Cardiac muscle cell (in vitro differentiated cells and primary cell): ENCODE measurements around the gene ZW10. TPM values are rescaled to one million over a fixed set of nuclear protein-coding genes. Genes with fewer than 3 reads are reported as not detected.
"Not testable (repeated sequence)": the region's sequence is repeated elsewhere in the genome, so short reads cannot be mapped to it uniquely, and the experiment has no call there.

ENCODE experiments used
- DNase-seq, 2 donors: peaks; one replicate each; pipeline versions ENCODE4 v3.0.0 to v3.0.0-alpha.2; 2010 to 2017; ENCODE audit warnings: low read depth in 1 of 2, low spot score in 1 of 2
- H3K27ac ChIP-seq: fragments of 200-600 bp; sonication (generic); 2 replicates; pipeline ENCODE4 v1.5.1; 2016
- H3K27me3 ChIP-seq: fragments of 200-600 bp; sonication (generic); 2 replicates; pipeline ENCODE4 v1.6.0; 2016; ENCODE audit warnings: control low read depth
- H3K36me3 ChIP-seq: fragments of 200-600 bp; sonication (generic); 2 replicates; pipeline ENCODE4 v1.5.1; 2016; ENCODE audit warnings: control low read depth
- H3K4me1 ChIP-seq: fragments of 200-600 bp; sonication (generic); 2 replicates; pipeline ENCODE4 v1.8.1; 2017; ENCODE audit warnings: low read depth, mild to moderate bottlenecking, mixed run types
- H3K4me3 ChIP-seq: fragments of 200-600 bp; sonication (generic); 2 replicates; pipeline ENCODE4 v1.5.1; 2016; ENCODE audit warnings: mild to moderate bottlenecking
- H3K9me3 ChIP-seq: fragments of 200-600 bp; sonication (generic); 2 replicates; pipeline ENCODE4 v1.5.1; 2017; ENCODE audit warnings: low read depth, mild to moderate bottlenecking, control low read depth
- polyA plus RNA-seq: library from polyadenylated mRNA; unstranded; fragments of >200 nt; fragmentation: Nextera tagmentation; extraction: Ambion mirVana; gene quantifications from 2 replicates; pipeline ENCODE4 v1.2.1, GENCODE V29; 2016
- total RNA-seq: library from RNA; depleted of rRNA; stranded (reverse); fragments of >200 nt; gene quantifications from 2 replicates; pipeline ENCODE4 v1.2.3, GENCODE V29; 2016
- TF ChIP-seq, protein P1 (sequence below): IDR thresholded peaks from 2 replicates; pipeline ENCODE4 v1.5.1; 2012; ENCODE audit warnings: low read depth, mild to moderate bottlenecking, low read length

ZW10 gene
- total and polyA plus RNA-seq, 2 experiments from 2014 or later = 9.3 to 14.7 TPM

DNA sequence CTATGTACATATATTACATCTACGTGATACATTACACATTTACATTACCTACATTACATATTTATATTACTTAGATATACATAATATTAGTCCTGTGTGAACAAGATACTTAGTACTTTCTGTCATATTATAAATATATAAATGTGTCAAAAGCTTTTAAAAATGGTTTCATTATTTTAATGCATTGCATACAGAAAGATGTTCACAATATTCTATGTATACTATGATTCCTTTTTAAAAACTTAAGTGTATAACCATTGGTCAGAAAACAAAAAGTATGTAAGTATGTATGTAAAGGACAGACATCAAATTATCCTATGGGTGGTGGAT lies 647 bp upstream of the ZW10 start:
- H3K9me3 ChIP-seq = no peaks in the 10 kb centered on the region
- DNase-seq = no peak
- TF ChIP-seq, protein P1, sequence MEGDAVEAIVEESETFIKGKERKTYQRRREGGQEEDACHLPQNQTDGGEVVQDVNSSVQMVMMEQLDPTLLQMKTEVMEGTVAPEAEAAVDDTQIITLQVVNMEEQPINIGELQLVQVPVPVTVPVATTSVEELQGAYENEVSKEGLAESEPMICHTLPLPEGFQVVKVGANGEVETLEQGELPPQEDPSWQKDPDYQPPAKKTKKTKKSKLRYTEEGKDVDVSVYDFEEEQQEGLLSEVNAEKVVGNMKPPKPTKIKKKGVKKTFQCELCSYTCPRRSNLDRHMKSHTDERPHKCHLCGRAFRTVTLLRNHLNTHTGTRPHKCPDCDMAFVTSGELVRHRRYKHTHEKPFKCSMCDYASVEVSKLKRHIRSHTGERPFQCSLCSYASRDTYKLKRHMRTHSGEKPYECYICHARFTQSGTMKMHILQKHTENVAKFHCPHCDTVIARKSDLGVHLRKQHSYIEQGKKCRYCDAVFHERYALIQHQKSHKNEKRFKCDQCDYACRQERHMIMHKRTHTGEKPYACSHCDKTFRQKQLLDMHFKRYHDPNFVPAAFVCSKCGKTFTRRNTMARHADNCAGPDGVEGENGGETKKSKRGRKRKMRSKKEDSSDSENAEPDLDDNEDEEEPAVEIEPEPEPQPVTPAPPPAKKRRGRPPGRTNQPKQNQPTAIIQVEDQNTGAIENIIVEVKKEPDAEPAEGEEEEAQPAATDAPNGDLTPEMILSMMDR = no peak
- peak overlapping the region; percentile 93 for H3K4me3 ChIP-seq
- peaks cover 9% of the 10 kb centered on the region for H3K4me1 ChIP-seq
- H3K27me3 ChIP-seq = peaks cover 11% of the 10 kb centered on the region
- no peak overlapping the region for H3K27ac ChIP-seq
- H3K36me3 ChIP-seq = peaks cover 5% of the 10 kb centered on the region

DNA sequence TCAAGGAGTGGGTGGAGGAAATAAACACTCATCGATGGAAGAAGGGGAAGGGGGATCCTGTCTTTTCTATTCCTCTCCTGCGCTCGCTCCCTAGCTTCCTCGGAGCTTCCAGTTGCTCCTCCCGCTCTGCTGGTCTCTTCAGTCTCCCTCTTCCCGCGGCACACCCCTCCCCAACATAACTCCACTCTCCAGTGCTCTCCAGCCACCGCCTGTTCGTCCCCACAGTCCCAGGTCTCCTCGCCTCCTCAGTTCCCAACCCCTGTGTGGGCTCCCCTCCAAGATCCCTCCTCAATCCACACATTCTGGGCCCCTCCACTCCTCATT lies 438 bp downstream of the ZW10 start:
- peak; percentile 19 to 41 for DNase-seq

DNA sequence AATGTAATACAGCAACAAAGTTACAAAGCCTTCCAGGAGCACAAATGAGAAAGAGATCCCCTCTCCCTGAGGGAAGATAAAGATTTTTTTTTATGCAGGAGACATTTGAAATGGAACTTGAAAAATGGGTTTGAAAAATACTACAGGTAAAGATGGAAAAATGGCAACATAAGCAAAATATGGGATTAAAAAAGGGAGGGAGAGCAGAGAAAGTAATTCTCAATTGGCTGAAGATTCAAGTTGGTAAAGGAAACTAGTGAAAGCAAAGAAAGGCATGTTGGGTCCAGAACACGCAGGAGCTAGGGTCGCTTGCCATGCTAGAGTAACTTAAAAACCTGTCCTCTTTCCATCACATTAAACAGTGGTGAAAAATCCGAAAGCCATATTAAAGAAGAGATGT lies 1.5 kb downstream of the ZW10 start:
- Histone ChIP-seq H3K9me3 (no peaks in the 10 kb centered on the region), H3K27me3 (peaks cover 11% of the 10 kb centered on the region), H3K4me1 (no peaks in the 10 kb centered on the region), H3K27ac (no peak overlapping the region), H3K4me3 (no peak overlapping the region), H3K36me3 (peaks cover 5% of the 10 kb centered on the region)
- no peak for DNase-seq
- TF ChIP-seq, protein P1 = no peak

More for the DNA sequence above, 438 bp downstream of the ZW10 start:
- Histone ChIP-seq H3K36me3 (peaks cover 5% of the 10 kb centered on the region), H3K9me3 (no peaks in the 10 kb centered on the region), H3K27ac (peak overlapping the region; percentile 74), H3K4me3 (peak overlapping the region; percentile 93), H3K27me3 (peaks cover 11% of the 10 kb centered on the region), H3K4me1 (peaks cover 4% of the 10 kb centered on the region)
- TF ChIP-seq, protein P1 = no peak

DNA sequence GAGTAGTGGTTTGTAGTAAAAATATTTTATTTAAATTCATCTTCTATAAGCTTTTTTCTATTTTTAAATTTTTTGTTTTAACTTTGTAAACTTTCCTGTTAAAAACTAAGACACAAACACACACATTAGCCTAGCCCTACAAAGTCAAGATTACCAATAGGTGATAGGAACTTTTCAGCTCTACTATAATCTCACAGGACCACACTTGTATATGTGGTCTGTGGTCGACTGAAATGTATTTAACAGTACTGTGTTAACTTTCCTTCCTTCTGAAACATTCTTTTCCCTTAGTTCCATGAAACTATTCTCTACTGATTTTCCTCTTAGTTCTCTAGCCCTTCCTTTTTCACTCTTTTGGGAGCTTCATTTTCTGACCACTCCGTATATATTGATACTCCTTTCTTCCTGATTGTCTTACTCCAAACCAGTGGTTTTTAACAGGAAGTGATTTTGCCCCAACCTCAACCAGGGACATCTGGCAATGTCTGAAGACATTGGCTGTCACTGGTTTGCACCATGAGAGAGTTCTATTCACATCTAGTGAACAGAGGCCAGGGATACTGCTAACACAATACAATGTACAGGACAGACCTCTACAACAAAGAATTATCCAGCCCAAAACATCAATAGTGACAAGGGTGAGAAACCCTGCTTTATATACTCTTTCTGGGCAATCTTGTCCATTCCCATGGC lies 8.8 kb downstream of the ZW10 start:
- no peaks in the 10 kb centered on the region for H3K27me3 ChIP-seq
- H3K9me3 ChIP-seq = no peaks in the 10 kb centered on the region
- H3K36me3 ChIP-seq = peaks cover 19% of the 10 kb centered on the region
- no peak overlapping the region for H3K27ac ChIP-seq
- H3K4me3 ChIP-seq = no peak overlapping the region
- TF ChIP-seq, protein P1 = no peak
- DNase-seq = no peak
- no peaks in the 10 kb centered on the region for H3K4me1 ChIP-seq

DNA sequence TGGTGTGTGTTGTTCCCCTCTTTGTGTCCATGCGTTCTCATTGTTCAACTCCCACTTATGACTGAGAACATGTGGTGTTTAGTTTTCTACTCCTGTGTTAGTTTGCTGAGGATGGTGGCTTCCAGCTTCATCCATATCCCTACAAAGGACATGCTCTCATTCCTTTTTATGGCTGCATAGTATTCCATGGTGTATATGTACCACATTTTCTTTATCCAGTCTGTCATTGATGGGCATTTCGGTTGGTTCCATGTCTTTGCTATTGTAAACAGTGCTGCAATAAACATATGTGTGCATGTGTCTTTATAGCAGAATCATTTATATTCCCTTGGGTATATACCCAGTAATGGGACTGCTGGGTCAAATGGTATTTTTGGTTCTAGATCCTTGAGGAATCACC lies 10.5 kb downstream of the ZW10 start:
- H3K27ac ChIP-seq, H3K4me3 ChIP-seq, H3K4me1 ChIP-seq, H3K9me3 ChIP-seq, H3K27me3 ChIP-seq, DNase-seq: not testable (repeated sequence)
- H3K36me3 ChIP-seq = peaks cover 26% of the 10 kb centered on the region

DNA sequence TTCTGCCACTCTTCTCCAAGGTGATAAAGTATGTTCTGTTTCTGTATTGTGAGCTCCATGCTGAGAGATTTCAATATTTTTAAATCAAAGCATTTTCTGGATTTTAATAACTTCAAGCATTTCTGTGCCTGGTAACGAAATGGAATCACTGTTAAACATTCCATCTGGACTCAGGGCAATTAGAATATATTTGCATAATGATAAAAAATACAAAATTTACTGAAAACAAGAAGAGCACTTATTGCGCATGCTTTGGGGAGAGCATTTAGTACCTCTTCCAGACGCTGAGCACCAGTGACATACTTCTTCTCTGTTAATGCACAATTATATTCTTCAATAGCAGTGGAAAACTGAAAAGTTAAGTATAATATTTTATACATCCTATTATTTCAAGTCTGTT lies 13.3 kb downstream of the ZW10 start:
- TF ChIP-seq, protein P1 = no peak
- Histone ChIP-seq H3K4me1 (no peaks in the 10 kb centered on the region), H3K4me3 (no peak overlapping the region), H3K9me3 (no peaks in the 10 kb centered on the region), H3K36me3 (peaks cover 42% of the 10 kb centered on the region), H3K27me3 (no peaks in the 10 kb centered on the region), H3K27ac (no peak overlapping the region)
- DNase-seq = no peak
